GM12864 (cell line): ENCODE results near the gene GPR160.

Experiments
- DNase-seq: peaks from one replicate; pipeline ENCODE4 v3.0.0-alpha.2; 2011; ENCODE audit warnings: low read depth
- H3K4me3 ChIP-seq: 2 replicates; pipeline ENCODE4 v1.5.1; 2011; ENCODE audit warnings: mild to moderate bottlenecking, low read depth, low read length, control low read depth
- CTCF ChIP-seq: IDR thresholded peaks from 2 replicates; pipeline ENCODE4 v1.5.1; 2011; ENCODE audit warnings: low read depth, mild to moderate bottlenecking, moderate library complexity, low read length, control low read depth, inconsistent platforms; ENCODE audit errors: missing control alignments

The GPR160 gene

GRCh38 chr3:170078620-170079281, 41.0 kb downstream of the GPR160 start:
- DNase-seq, result no peak
- no peak overlapping the region for H3K4me3 ChIP-seq
- TF ChIP-seq CTCF, result peak; percentile 4

- DNase-seq, result no peak
- no peak for TF ChIP-seq CTCF
- H3K4me3 ChIP-seq, result no peak overlapping the region
These were observed 41.9 kb downstream of the GPR160 start for GRCh38 chr3:170079536-170080165.

DNA sequence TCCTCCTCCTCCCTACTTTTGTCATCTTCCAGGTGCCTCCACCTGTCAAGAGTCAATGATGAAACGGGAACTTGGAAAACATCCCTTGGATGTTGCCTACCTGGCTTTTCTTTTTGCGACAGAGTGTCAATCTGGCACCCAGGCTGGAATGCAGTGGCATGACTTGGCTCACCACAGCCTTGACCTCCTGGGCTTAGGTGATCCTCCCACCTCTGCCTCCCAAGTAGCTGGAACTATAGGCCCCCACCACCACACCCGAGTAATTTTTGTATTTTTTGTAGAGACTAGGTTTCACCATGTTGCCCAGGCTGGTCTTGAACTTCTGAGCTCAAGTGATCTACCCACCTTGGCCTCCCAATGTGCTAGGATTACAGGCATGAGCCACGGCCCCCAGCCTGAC, 42.8 kb downstream of the GPR160 start:
- no peak for DNase-seq
- no peak for TF ChIP-seq CTCF
- no peak overlapping the region for H3K4me3 ChIP-seq

DNA sequence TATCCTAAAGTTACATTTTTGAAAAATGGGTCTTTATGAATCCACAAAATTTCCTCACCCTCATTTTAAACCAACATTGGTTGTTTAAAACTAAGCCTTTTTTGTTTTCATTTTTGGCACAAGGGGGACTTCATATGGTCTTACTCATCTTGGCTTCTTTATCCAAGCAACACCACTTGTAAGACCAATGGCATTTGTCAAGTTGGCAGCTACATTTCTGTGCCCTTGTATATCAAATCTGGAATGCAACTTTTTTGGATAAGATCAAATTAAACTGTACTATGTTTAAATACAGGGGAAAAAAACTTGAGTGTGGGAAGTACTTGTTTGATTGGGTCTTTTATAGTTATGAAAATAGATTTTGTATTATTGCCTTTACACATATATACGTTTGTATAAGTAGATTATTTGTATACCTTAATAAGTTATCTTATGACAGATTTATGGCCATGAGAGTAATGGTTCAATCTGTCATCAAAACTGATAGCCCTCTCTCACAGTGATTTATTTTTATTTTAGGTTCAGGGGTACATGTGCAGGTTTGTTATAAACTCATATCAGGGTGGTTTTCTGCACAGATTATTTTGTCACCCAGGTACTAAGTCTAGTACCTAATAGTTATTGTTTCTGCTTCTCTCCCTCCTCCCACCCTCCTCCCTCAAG, 43.4 kb downstream of the GPR160 start:
- TF ChIP-seq CTCF, result no peak
- no peak for DNase-seq
- no peak overlapping the region for H3K4me3 ChIP-seq

DNA sequence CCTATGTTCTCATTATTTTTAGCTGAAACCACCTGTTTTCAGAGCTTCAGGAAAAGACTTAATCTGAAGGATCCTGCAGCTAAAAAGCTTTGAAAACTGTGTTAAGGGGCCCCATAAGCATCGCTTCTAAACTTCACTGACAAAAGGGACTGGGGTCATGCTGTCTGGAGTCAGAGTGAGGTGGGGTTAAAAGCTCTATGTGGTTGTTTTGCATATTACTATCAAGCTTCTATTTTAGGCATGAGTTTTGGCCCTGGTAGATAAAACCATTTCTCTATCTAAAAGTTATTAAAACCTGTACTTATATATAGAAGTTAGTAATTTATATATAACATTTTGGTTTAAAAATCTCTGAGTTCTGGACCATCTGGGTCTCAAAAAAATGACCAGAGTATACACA, 45.5 kb downstream of the GPR160 start:
- H3K4me3 ChIP-seq, result no peak overlapping the region
- DNase-seq, result no peak
- TF ChIP-seq CTCF, result no peak

GRCh38 chr3:170085396-170085795, 47.6 kb downstream of the GPR160 start:
- no peak for TF ChIP-seq CTCF
- no peak for DNase-seq
- H3K4me3 ChIP-seq, result no peak overlapping the region
